ENCODE data around the gene E2F7. TPM values are rescaled to one million over a fixed set of nuclear protein-coding genes. Genes with fewer than 3 reads are reported as not detected.

E2F7 gene
- total and polyA plus RNA-seq, 2 of the 8 experiments (the other 6 are each of a cell fraction or from before 2014, with no cell fraction given), result 8.8 to 18.5 TPM

GRCh38 chr12:77062846-77063461, 2.4 kb downstream of the E2F7 start:
- H3K9ac ChIP-seq (replicated peaks in 1 of 4; ENCODE audit: extremely low read depth in 1 of 4, low read depth in 3 of 4, low read length in 3 of 4), result no peak overlapping the region
- peaks cover 0 to 36% of the 10 kb centered on the region in 2 experiments; a peak in 2 of 4 replicates for H3K79me2 ChIP-seq (ENCODE audit: control insufficient read depth in 1 of 2, insufficient read depth in 2 of 2, low read length in 2 of 2)
- FAIRE-seq, result no peak

More at GRCh38 chr12:77062846-77063461, 2.4 kb downstream of the E2F7 start:
- H2AK5ac ChIP-seq (ENCODE audit: low read depth, low read length), result no peak overlapping the region; the same call in 1 of the 2 replicates
- no peaks in the 10 kb centered on the region for H3K9me3 ChIP-seq (ENCODE audit: insufficient read depth in 2 of 2, low read depth in 1 of 2, low read length in 1 of 2)
- no peak overlapping the region for H2AFZ ChIP-seq (ENCODE audit: low read length)
- H4K5ac ChIP-seq (ENCODE audit: insufficient read length, low read depth, low read length), result no peak overlapping the region
- H3K27me3 ChIP-seq (replicated peaks in 1 of 4; ENCODE audit: control insufficient read depth in 3 of 4, extremely low read depth in 1 of 4, insufficient read depth in 3 of 4, low read length in 3 of 4), result peaks cover 0 to 1% (median 0%) of the 10 kb centered on the region in 4 experiments; a peak in 1 of 7 replicates
- H2BK20ac ChIP-seq (ENCODE audit: low read length), result no peak overlapping the region
- no peak overlapping the region for H4K91ac ChIP-seq (replicated peaks; ENCODE audit: insufficient read length, low read length)
- H3K23ac ChIP-seq (ENCODE audit: insufficient read length), result no peak overlapping the region
- H3K56ac ChIP-seq (replicated peaks; ENCODE audit: insufficient read length, low read depth, low read length), result no peak overlapping the region
- H3K4me3 ChIP-seq (ENCODE audit: extremely low read depth in 1 of 4, insufficient read depth in 2 of 4, low read depth in 3 of 4, low read length in 4 of 4), result no peak overlapping the region; a peak in 1 of 8 replicates
- CTCF ChIA-PET (ENCODE audit: partially characterized antibody), result interaction anchor here (2.3 to 5.6 kb wide), 2 partner anchors 14 kb away, joined by 10 to 34 read pairs; no protein-coding TSS in a partner anchor
- peaks cover 0 to 7% (median 0%) of the 10 kb centered on the region in 4 experiments; a peak in 2 of 7 replicates for H3K4me1 ChIP-seq (replicated peaks in 1 of 4; ENCODE audit: control insufficient read depth in 3 of 4, insufficient read depth in 4 of 4, low read length in 3 of 4)
- POLR2A ChIA-PET (ENCODE audit: partially characterized antibody), result no interaction called here
- 91% methylated on average over 12 of the region's 12 CpGs; no CpG with 5 or more reads in 1 of the 2 experiments for WGBS, 2 experiments (ENCODE audit: extremely low coverage in 1 of 2, insufficient coverage in 1 of 2, insufficient read length in 1 of 2, insufficient replicate concordance in 2 of 2, low coverage in 1 of 2, low lambda C conversion rate in 2 of 2, missing lambda C conversion rate in 1 of 2)
- H2BK5ac ChIP-seq (ENCODE audit: low read depth, low read length), result no peak overlapping the region
- H3K4me2 ChIP-seq (ENCODE audit: insufficient read depth in 1 of 2, low read depth in 2 of 2, low read length in 2 of 2), result no peak overlapping the region
- H3K4ac ChIP-seq (replicated peaks; ENCODE audit: insufficient read length, low read depth, low read length), result no peak overlapping the region
- H3K27ac ChIP-seq (ENCODE audit: low read depth, low read length), result no peak overlapping the region
- no peak overlapping the region for H2BK15ac ChIP-seq (ENCODE audit: low read length)
- H4K20me1 ChIP-seq (replicated peaks in 1 of 2; ENCODE audit: control insufficient read depth in 1 of 2, insufficient read depth in 2 of 2, low read length in 2 of 2), result peaks cover 3 to 5% of the 10 kb centered on the region in 2 experiments
- H3K79me1 ChIP-seq (ENCODE audit: low read depth, low read length), result no peaks in the 10 kb centered on the region; the same call in 1 of the 2 replicates
- DNase-seq (ENCODE audit: low read depth in 1 of 2, low spot score in 2 of 2), result no peak
- H2BK12ac ChIP-seq (ENCODE audit: low read depth, low read length), result no peak overlapping the region
- H4K8ac ChIP-seq (ENCODE audit: extremely low read depth, insufficient read depth, low read length), result no peak overlapping the region
- H3K36me3 ChIP-seq (ENCODE audit: control insufficient read depth in 2 of 4, insufficient read depth in 4 of 4, low read length in 3 of 4), result peaks cover 12 to 42% (median 31%) of the 10 kb centered on the region in 4 experiments
- H3K14ac ChIP-seq (ENCODE audit: insufficient read length), result no peak overlapping the region
- no peak overlapping the region for H2BK120ac ChIP-seq (replicated peaks; ENCODE audit: low read depth, low read length)
- no peak overlapping the region for H3K18ac ChIP-seq (ENCODE audit: extremely low read depth, low read length)
- H3K23me2 ChIP-seq (ENCODE audit: low read depth, low read length), result peaks cover 6% of the 10 kb centered on the region; the same call in 1 of the 2 replicates

Data from H1 (cell line).